ENCODE measurements around the gene NDUFS7. TPM values are rescaled to one million over a fixed set of nuclear protein-coding genes. Genes with fewer than 3 reads are reported as not detected.

Gene NDUFS7
- total RNA-seq, 2 donors from 2014 or later = 234 to 326 TPM

GRCh38 chr19:1374250-1374577 lies 9.5 kb upstream of the NDUFS7 start:
- Histone ChIP-seq H3K27ac (peak overlapping the region; percentile 85 to 93), H3K9me3 (no peaks in the 10 kb centered on the region), H3K36me3 (peaks cover 62% of the 10 kb centered on the region), H3K4me1 (peaks cover 0 to 30% of the 10 kb centered on the region in 2 donors), H3K27me3 (no peaks in the 10 kb centered on the region), H3K4me3 (no peak overlapping the region)
- DNase-seq (ENCODE audit: low spot score) = no peak
- no peak for TF ChIP-seq CTCF (IDR thresholded peaks at IDR 0.05)

DNA sequence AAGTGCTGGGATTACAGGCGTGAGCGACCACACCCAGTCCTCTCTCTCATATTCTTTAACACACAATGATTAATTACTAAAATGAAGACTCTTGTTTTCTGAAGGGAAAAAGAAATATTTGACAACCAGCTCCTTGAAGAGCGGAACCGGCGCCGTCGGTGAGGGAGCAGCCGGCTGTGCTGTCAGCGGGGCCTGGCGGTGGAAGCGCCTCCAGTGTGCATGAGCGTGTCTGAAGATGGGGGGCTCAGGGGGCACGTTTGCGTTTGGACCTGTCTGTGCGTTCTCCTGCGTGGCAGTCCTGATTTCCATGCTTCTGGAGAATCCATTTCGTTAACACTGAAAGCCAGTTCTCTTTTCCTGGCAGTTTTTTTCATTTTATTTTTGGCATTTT lies 7.3 kb upstream of the NDUFS7 start:
- H3K9me3 ChIP-seq = no peaks in the 10 kb centered on the region
- no peak overlapping the region for H3K4me3 ChIP-seq
- peaks cover 0 to 27% of the 10 kb centered on the region in 2 donors for H3K4me1 ChIP-seq
- TF ChIP-seq CTCF (IDR thresholded peaks at IDR 0.05) = no peak
- H3K27ac ChIP-seq = no peak overlapping the region
- no peaks in the 10 kb centered on the region for H3K27me3 ChIP-seq
- peaks cover 40% of the 10 kb centered on the region for H3K36me3 ChIP-seq
- no peak for DNase-seq (ENCODE audit: low spot score)

GRCh38 chr19:1377176-1377964 lies 6.3 kb upstream of the NDUFS7 start:
- DNase-seq (ENCODE audit: low spot score) = no peak
- Histone ChIP-seq H3K27ac (no peak overlapping the region), H3K36me3 (peaks cover 35% of the 10 kb centered on the region), H3K4me1 (peaks cover 0 to 36% of the 10 kb centered on the region in 2 donors), H3K27me3 (no peaks in the 10 kb centered on the region), H3K9me3 (no peaks in the 10 kb centered on the region), H3K4me3 (no peak overlapping the region)
- TF ChIP-seq CTCF (IDR thresholded peaks at IDR 0.05) = no peak

DNA sequence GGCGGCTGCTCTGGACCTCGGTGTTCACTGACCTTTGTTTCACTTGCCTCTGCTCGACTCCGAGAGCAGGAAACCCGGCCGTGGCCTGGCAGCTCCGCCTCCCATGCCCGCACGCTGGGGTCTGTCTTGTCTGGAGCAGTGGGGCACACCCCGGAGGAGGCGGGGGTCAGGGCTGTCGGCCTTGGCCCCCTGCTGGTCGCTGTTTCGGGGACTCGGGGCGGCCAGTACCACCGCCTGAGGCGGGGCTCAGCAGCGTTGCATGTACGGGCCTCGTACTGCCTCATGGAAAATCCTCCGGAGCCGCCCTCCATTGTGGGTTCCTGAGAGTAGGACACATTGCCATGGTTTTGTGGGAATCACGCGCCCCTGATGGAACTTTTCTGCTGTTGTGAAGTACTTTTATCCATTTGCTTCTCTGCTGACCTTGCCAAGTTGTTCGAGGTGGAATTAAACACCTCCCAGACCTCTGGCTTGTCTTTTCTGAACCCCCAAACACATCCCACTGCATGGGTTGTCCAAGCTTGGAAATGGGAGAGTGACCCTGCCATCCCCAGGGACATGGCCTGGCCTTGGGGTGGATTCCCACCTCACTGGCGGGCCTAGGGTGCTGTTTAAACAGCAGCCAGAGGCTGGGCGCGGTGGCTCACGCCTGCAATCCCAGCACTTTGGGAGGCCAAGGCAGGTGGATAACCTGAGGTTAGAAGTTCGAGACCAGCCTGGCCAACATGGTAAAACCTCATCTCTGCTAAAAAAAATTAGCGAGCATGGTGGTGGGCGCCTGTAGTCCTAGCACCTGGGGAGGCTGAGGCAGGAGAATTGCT lies 5.5 kb upstream of the NDUFS7 start:
- H3K4me3 ChIP-seq = no peak overlapping the region
- no peak for TF ChIP-seq CTCF (IDR thresholded peaks at IDR 0.05)
- H3K27ac ChIP-seq = no peak overlapping the region
- no peaks in the 10 kb centered on the region for H3K27me3 ChIP-seq
- peaks cover 29% of the 10 kb centered on the region for H3K36me3 ChIP-seq
- no peak for DNase-seq (ENCODE audit: low spot score)
- H3K9me3 ChIP-seq = no peaks in the 10 kb centered on the region
- H3K4me1 ChIP-seq = peaks cover 0 to 30% of the 10 kb centered on the region in 2 donors

- Histone ChIP-seq H3K27ac (no peak overlapping the region), H3K27me3 (no peaks in the 10 kb centered on the region), H3K4me3 (no peak overlapping the region), H3K4me1 (peaks cover 0 to 20% of the 10 kb centered on the region in 2 donors), H3K9me3 (no peaks in the 10 kb centered on the region), H3K36me3 (peaks cover 19% of the 10 kb centered on the region)
- DNase-seq (ENCODE audit: low spot score) = no peak
- no peak for TF ChIP-seq CTCF (IDR thresholded peaks at IDR 0.05)
These were observed 4.4 kb upstream of the NDUFS7 start for GRCh38 chr19:1379126-1379905.

Data from right atrium auricular region (tissue), 2 donors.